ENCODE measurements around the gene RANBP1. TPM values are rescaled to one million over a fixed set of nuclear protein-coding genes. Genes with fewer than 3 reads are reported as not detected.

The RANBP1 gene
- total RNA-seq, 1 experiment from 2014 or later, result 509 TPM

GRCh38 chr22:20138417-20138738, 22.5 kb downstream of the RANBP1 start:
- POLR2A ChIA-PET (ENCODE audit: low non-redundant PET), result no interaction called here
- no peaks in the 10 kb centered on the region for H3K27me3 ChIP-seq (replicated peaks; ENCODE audit: insufficient read depth, low read depth, low read length, poor library complexity)
- TF ChIP-seq EZH2 (IDR thresholded peaks at IDR 0.05; ENCODE audit: borderline replicate concordance, low read depth, low read length, poor library complexity, severe bottlenecking), result no peak
- no peak for TF ChIP-seq CTCF (conservative IDR thresholded peaks at IDR 0.05; ENCODE audit: low read depth, low read length)
- H3K27ac ChIP-seq (ENCODE audit: low read depth, low read length, poor library complexity, severe bottlenecking), result no peak overlapping the region
- H3K4me1 ChIP-seq (ENCODE audit: insufficient read depth, low read length, poor library complexity, severe bottlenecking), result no peaks in the 10 kb centered on the region
- no peak overlapping the region for H3K4me3 ChIP-seq (ENCODE audit: low read depth, low read length, poor library complexity, severe bottlenecking)
- H3K36me3 ChIP-seq (ENCODE audit: insufficient read depth, low read length, poor library complexity, severe bottlenecking), result no peaks in the 10 kb centered on the region
- CTCF ChIA-PET, result no interaction called here
- no peaks in the 10 kb centered on the region for H3K9me3 ChIP-seq (ENCODE audit: low read depth, low read length, poor library complexity, severe bottlenecking)
- intact Hi-C loops (cut with micrococcal nuclease; ENCODE audit: unreplicated experiment), result no loop called here
- no TSS peak for BruUV-seq (replicated peaks)
- DNase-seq (ENCODE audit: low spot score), result no peak

GRCh38 chr22:20138868-20139267, 23.0 kb downstream of the RANBP1 start:
- ChIA-PET CTCF (no interaction called here), POLR2A (ENCODE audit: low non-redundant PET) (no interaction called here)
- BruUV-seq (replicated peaks), result no TSS peak
- Histone ChIP-seq H3K27ac (ENCODE audit: low read depth, low read length, poor library complexity, severe bottlenecking) (no peak overlapping the region), H3K4me3 (ENCODE audit: low read depth, low read length, poor library complexity, severe bottlenecking) (no peak overlapping the region), H3K4me1 (ENCODE audit: insufficient read depth, low read length, poor library complexity, severe bottlenecking) (no peaks in the 10 kb centered on the region), H3K27me3 (replicated peaks; ENCODE audit: insufficient read depth, low read depth, low read length, poor library complexity) (no peaks in the 10 kb centered on the region), H3K9me3 (ENCODE audit: low read depth, low read length, poor library complexity, severe bottlenecking) (no peaks in the 10 kb centered on the region), H3K36me3 (ENCODE audit: insufficient read depth, low read length, poor library complexity, severe bottlenecking) (no peaks in the 10 kb centered on the region)
- TF ChIP-seq CTCF (conservative IDR thresholded peaks at IDR 0.05; ENCODE audit: low read depth, low read length) (no peak), EZH2 (IDR thresholded peaks at IDR 0.05; ENCODE audit: borderline replicate concordance, low read depth, low read length, poor library complexity, severe bottlenecking) (no peak)
- DNase-seq (ENCODE audit: low spot score), result no peak
- intact Hi-C loops (cut with micrococcal nuclease; ENCODE audit: unreplicated experiment), result no loop called here

- H3K4me1 ChIP-seq (ENCODE audit: insufficient read depth, low read length, poor library complexity, severe bottlenecking), result no peaks in the 10 kb centered on the region
- H3K27me3 ChIP-seq (replicated peaks; ENCODE audit: insufficient read depth, low read depth, low read length, poor library complexity), result no peaks in the 10 kb centered on the region
- ChIA-PET CTCF (interaction anchor here (0.6 kb wide), 1 partner anchor 16 kb away, joined by 3 read pairs; no protein-coding TSS in a partner anchor), POLR2A (ENCODE audit: low non-redundant PET) (no interaction called here)
- H3K36me3 ChIP-seq (ENCODE audit: insufficient read depth, low read length, poor library complexity, severe bottlenecking), result no peaks in the 10 kb centered on the region
- no peak overlapping the region for H3K4me3 ChIP-seq (ENCODE audit: low read depth, low read length, poor library complexity, severe bottlenecking)
- TF ChIP-seq CTCF (conservative IDR thresholded peaks at IDR 0.05; ENCODE audit: low read depth, low read length) (no peak), EZH2 (IDR thresholded peaks at IDR 0.05; ENCODE audit: borderline replicate concordance, low read depth, low read length, poor library complexity, severe bottlenecking) (no peak)
- no peak overlapping the region for H3K27ac ChIP-seq (ENCODE audit: low read depth, low read length, poor library complexity, severe bottlenecking)
- H3K9me3 ChIP-seq (ENCODE audit: low read depth, low read length, poor library complexity, severe bottlenecking), result no peaks in the 10 kb centered on the region
- intact Hi-C loops (cut with micrococcal nuclease; ENCODE audit: unreplicated experiment), result no loop called here
- DNase-seq (ENCODE audit: low spot score), result no peak
- BruUV-seq (replicated peaks), result TSS peak; percentile 43
These were observed 23.6 kb downstream of the RANBP1 start for GRCh38 chr22:20139391-20140106.

Measured in A673 (cell line).